ENCODE data around the gene SLC35C1. TPM values are rescaled to one million over a fixed set of nuclear protein-coding genes. Genes with fewer than 3 reads are reported as not detected.
"Not testable (repeated sequence)": the region's sequence is repeated elsewhere in the genome, so short reads cannot be mapped to it uniquely, and the experiment has no call there.

SLC35C1 gene
- total and polyA plus RNA-seq, 2 of the 8 experiments (the other 6 are each of a cell fraction or from before 2014, with no cell fraction given), result 4.6 to 10.6 TPM

- H3K27ac ChIP-seq (ENCODE audit: low read depth, low read length); H3K36me3 ChIP-seq (ENCODE audit: control insufficient read depth in 2 of 4, insufficient read depth in 4 of 4, low read length in 3 of 4); H3K4me3 ChIP-seq (ENCODE audit: extremely low read depth in 1 of 4, insufficient read depth in 2 of 4, low read depth in 3 of 4, low read length in 4 of 4); DNase-seq (ENCODE audit: low read depth in 1 of 2, low spot score in 2 of 2); H3K23me2 ChIP-seq (ENCODE audit: low read depth, low read length); H3K4ac ChIP-seq (replicated peaks; ENCODE audit: insufficient read length, low read depth, low read length); H3K79me2 ChIP-seq (ENCODE audit: control insufficient read depth in 1 of 2, insufficient read depth in 2 of 2, low read length in 2 of 2); CTCF ChIA-PET (ENCODE audit: partially characterized antibody); FAIRE-seq; H3K14ac ChIP-seq (ENCODE audit: insufficient read length); H3K27me3 ChIP-seq (replicated peaks in 1 of 4; ENCODE audit: control insufficient read depth in 3 of 4, extremely low read depth in 1 of 4, insufficient read depth in 3 of 4, low read length in 3 of 4); H3K56ac ChIP-seq (replicated peaks; ENCODE audit: insufficient read length, low read depth, low read length); H3K18ac ChIP-seq (ENCODE audit: extremely low read depth, low read length); H2BK120ac ChIP-seq (replicated peaks; ENCODE audit: low read depth, low read length); POLR2A ChIA-PET (ENCODE audit: partially characterized antibody); H4K20me1 ChIP-seq (replicated peaks in 1 of 2; ENCODE audit: control insufficient read depth in 1 of 2, insufficient read depth in 2 of 2, low read length in 2 of 2); H2AK5ac ChIP-seq (ENCODE audit: low read depth, low read length); H2BK20ac ChIP-seq (ENCODE audit: low read length); H3K79me1 ChIP-seq (ENCODE audit: low read depth, low read length); H4K8ac ChIP-seq (ENCODE audit: extremely low read depth, insufficient read depth, low read length); H2BK5ac ChIP-seq (ENCODE audit: low read depth, low read length); H4K91ac ChIP-seq (replicated peaks; ENCODE audit: insufficient read length, low read length); H3K4me2 ChIP-seq (ENCODE audit: insufficient read depth in 1 of 2, low read depth in 2 of 2, low read length in 2 of 2); H2BK12ac ChIP-seq (ENCODE audit: low read depth, low read length); H3K9me3 ChIP-seq (ENCODE audit: insufficient read depth in 2 of 2, low read depth in 1 of 2, low read length in 1 of 2); H2BK15ac ChIP-seq (ENCODE audit: low read length); H3K4me1 ChIP-seq (replicated peaks in 1 of 4; ENCODE audit: control insufficient read depth in 3 of 4, insufficient read depth in 4 of 4, low read length in 3 of 4); H4K5ac ChIP-seq (ENCODE audit: insufficient read length, low read depth, low read length); H3K23ac ChIP-seq (ENCODE audit: insufficient read length); H2AFZ ChIP-seq (ENCODE audit: low read length); H3K9ac ChIP-seq (replicated peaks in 1 of 4; ENCODE audit: extremely low read depth in 1 of 4, low read depth in 3 of 4, low read length in 3 of 4): not testable (repeated sequence)
- 88% methylated on average over 13 of the region's 13 CpGs; no CpG with 5 or more reads in 1 of the 2 experiments for WGBS, 2 experiments (ENCODE audit: extremely low coverage in 1 of 2, insufficient coverage in 1 of 2, insufficient read length in 1 of 2, insufficient replicate concordance in 2 of 2, low coverage in 1 of 2, low lambda C conversion rate in 2 of 2, missing lambda C conversion rate in 1 of 2)
Observed at GRCh38 chr11:45840251-45840650, 35.3 kb downstream of the SLC35C1 start.

Measured in H1 (cell line).